GM21717 (cell line): ENCODE data around the gene GALNT8.
"Not testable (repeated sequence)": the region's sequence is repeated elsewhere in the genome, so short reads cannot be mapped to it uniquely, and the experiment has no call there.

Source experiments
- ATAC-seq: cut with Tn5 transposase; IDR thresholded peaks from one replicate; pipeline ENCODE4 v1.9.1; 2021; ENCODE audit warnings: mild to moderate bottlenecking, moderate library complexity; ENCODE audit not compliant: unreplicated experiment

GALNT8 gene

GRCh38 chr12:4719821-4720636, at the start of gene GALNT8:
Gene GALNT8 (plus strand): TSS chr12:4720400. CDS start chr12:4720678, 278 bp downstream.
- no peak for ATAC-seq

- ATAC-seq: no peak
Measured at GRCh38 chr12:4679711-4680110, 40.5 kb upstream of the GALNT8 start.

GRCh38 chr12:4681732-4682131, 38.5 kb upstream of the GALNT8 start:
- no peak for ATAC-seq

GRCh38 chr12:4685317-4685716, 34.9 kb upstream of the GALNT8 start:
- no peak for ATAC-seq

- ATAC-seq: no peak
Measured at GRCh38 chr12:4690760-4691159, 29.4 kb upstream of the GALNT8 start.

GRCh38 chr12:4700621-4701026, 19.6 kb upstream of the GALNT8 start:
- ATAC-seq: no peak

GRCh38 chr12:4701395-4702190, 18.6 kb upstream of the GALNT8 start:
- ATAC-seq: no peak

GRCh38 chr12:4703676-4704075, 16.5 kb upstream of the GALNT8 start:
- no peak for ATAC-seq

GRCh38 chr12:4705824-4706223, 14.4 kb upstream of the GALNT8 start:
- no peak for ATAC-seq

- ATAC-seq: no peak
Measured at GRCh38 chr12:4707306-4707705, 12.9 kb upstream of the GALNT8 start.

- ATAC-seq: no peak
Measured at GRCh38 chr12:4710113-4710512, 10.1 kb upstream of the GALNT8 start.

GRCh38 chr12:4714879-4715278, 5.3 kb upstream of the GALNT8 start:
- no peak for ATAC-seq

- no peak for ATAC-seq
Measured at GRCh38 chr12:4717806-4718205, 2.4 kb upstream of the GALNT8 start.

GRCh38 chr12:4720637-4720995, 416 bp downstream of the GALNT8 start:
- ATAC-seq: no peak

- not testable (repeated sequence) for ATAC-seq
Measured at GRCh38 chr12:4721587-4721986, 1.4 kb downstream of the GALNT8 start.

GRCh38 chr12:4723226-4723625, 3.0 kb downstream of the GALNT8 start:
- ATAC-seq: no peak

GRCh38 chr12:4725057-4725456, 4.9 kb downstream of the GALNT8 start:
- no peak for ATAC-seq

- ATAC-seq: no peak
Measured at GRCh38 chr12:4734625-4735340, 14.6 kb downstream of the GALNT8 start.

GRCh38 chr12:4736091-4736490, 15.9 kb downstream of the GALNT8 start:
- ATAC-seq: no peak

- ATAC-seq: no peak
Measured at GRCh38 chr12:4738541-4738940, 18.3 kb downstream of the GALNT8 start.

- ATAC-seq: no peak
Measured at GRCh38 chr12:4742416-4742970, 22.3 kb downstream of the GALNT8 start.
